GM23338 (cell line): ENCODE results near the gene PDIA5.

ENCODE experiments used
- CREB1 ChIP-seq: fragments of 250-450 bp; sonication (Bioruptor Pico); IDR thresholded peaks from 2 replicates; pipeline ENCODE4 v1.5.0; 2020; ENCODE audit warnings: low read depth, mild to moderate bottlenecking, moderate library complexity
- CTCF ChIP-seq, 2 experiments: fragments of 200-600 bp in 1 of 2; sonication (generic) in 1 of 2; conservative IDR thresholded peaks; 2 replicates each; pipeline versions ENCODE4 v1.5.1 to v1.6.1; 2016 to 2017; ENCODE audit warnings: antibody characterized with exemption in 2 of 2, low read depth in 2 of 2, mild to moderate bottlenecking in 2 of 2, moderate library complexity in 1 of 2
- EZH2 ChIP-seq: fragments of 200-600 bp; sonication (generic); IDR thresholded peaks from one replicate; pipeline ENCODE4 v1.8.0; 2017; ENCODE audit warnings: antibody characterized with exemption, mild to moderate bottlenecking, low read depth; ENCODE audit not compliant: unreplicated experiment
- EZH2phosphoT487 ChIP-seq: fragments of 200-600 bp; sonication (generic); IDR thresholded peaks from one replicate; pipeline ENCODE4 v1.8.1; 2018; ENCODE audit warnings: antibody characterized with exemption; ENCODE audit not compliant: unreplicated experiment
- JUNB ChIP-seq: IDR thresholded peaks from one replicate; pipeline ENCODE4 v1.6.1; 2016; ENCODE audit warnings: antibody characterized with exemption; ENCODE audit not compliant: unreplicated experiment
- POLR2AphosphoS5 ChIP-seq: IDR thresholded peaks from 2 replicates; pipeline ENCODE4 v1.6.1; 2016; ENCODE audit warnings: antibody characterized with exemption, low read depth
- ZNF114 ChIP-seq: fragments of 250-450 bp; sonication (Bioruptor Pico); IDR thresholded peaks from 2 replicates; pipeline ENCODE4 v1.5.0; 2020; ENCODE audit warnings: mild to moderate bottlenecking, moderate library complexity
- ZNF331 ChIP-seq: fragments of 250-450 bp; sonication (Bioruptor Pico); IDR thresholded peaks from 2 replicates; pipeline ENCODE4 v1.5.0; 2020; ENCODE audit warnings: low read depth, mild to moderate bottlenecking, moderate library complexity
- TF ChIP-seq, protein P1 (sequence below): IDR thresholded peaks from one replicate; pipeline ENCODE4 v1.6.1; 2018; ENCODE audit warnings: antibody characterized with exemption; ENCODE audit not compliant: unreplicated experiment
- TF ChIP-seq, protein P2 (sequence below): fragments of 250-450 bp; sonication (Bioruptor Pico); IDR thresholded peaks from 2 replicates; pipeline ENCODE4 v1.5.0; 2020; ENCODE audit warnings: mild to moderate bottlenecking, moderate library complexity

GRCh38 chr3:123150449-123151215 is 83.8 kb downstream of the PDIA5 start:
- TF ChIP-seq EZH2phosphoT487, result no peak
- TF ChIP-seq, protein P1, sequence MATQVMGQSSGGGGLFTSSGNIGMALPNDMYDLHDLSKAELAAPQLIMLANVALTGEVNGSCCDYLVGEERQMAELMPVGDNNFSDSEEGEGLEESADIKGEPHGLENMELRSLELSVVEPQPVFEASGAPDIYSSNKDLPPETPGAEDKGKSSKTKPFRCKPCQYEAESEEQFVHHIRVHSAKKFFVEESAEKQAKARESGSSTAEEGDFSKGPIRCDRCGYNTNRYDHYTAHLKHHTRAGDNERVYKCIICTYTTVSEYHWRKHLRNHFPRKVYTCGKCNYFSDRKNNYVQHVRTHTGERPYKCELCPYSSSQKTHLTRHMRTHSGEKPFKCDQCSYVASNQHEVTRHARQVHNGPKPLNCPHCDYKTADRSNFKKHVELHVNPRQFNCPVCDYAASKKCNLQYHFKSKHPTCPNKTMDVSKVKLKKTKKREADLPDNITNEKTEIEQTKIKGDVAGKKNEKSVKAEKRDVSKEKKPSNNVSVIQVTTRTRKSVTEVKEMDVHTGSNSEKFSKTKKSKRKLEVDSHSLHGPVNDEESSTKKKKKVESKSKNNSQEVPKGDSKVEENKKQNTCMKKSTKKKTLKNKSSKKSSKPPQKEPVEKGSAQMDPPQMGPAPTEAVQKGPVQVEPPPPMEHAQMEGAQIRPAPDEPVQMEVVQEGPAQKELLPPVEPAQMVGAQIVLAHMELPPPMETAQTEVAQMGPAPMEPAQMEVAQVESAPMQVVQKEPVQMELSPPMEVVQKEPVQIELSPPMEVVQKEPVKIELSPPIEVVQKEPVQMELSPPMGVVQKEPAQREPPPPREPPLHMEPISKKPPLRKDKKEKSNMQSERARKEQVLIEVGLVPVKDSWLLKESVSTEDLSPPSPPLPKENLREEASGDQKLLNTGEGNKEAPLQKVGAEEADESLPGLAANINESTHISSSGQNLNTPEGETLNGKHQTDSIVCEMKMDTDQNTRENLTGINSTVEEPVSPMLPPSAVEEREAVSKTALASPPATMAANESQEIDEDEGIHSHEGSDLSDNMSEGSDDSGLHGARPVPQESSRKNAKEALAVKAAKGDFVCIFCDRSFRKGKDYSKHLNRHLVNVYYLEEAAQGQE, result no peak
- TF ChIP-seq CTCF (conservative IDR thresholded peaks at IDR 0.05; ENCODE audit: low read depth in 2 of 2), result no peak
- no peak for TF ChIP-seq POLR2AphosphoS5
- no peak for TF ChIP-seq EZH2
- no peak for TF ChIP-seq ZNF114 (CRISPR knock-in tag)
- TF ChIP-seq, protein P2, sequence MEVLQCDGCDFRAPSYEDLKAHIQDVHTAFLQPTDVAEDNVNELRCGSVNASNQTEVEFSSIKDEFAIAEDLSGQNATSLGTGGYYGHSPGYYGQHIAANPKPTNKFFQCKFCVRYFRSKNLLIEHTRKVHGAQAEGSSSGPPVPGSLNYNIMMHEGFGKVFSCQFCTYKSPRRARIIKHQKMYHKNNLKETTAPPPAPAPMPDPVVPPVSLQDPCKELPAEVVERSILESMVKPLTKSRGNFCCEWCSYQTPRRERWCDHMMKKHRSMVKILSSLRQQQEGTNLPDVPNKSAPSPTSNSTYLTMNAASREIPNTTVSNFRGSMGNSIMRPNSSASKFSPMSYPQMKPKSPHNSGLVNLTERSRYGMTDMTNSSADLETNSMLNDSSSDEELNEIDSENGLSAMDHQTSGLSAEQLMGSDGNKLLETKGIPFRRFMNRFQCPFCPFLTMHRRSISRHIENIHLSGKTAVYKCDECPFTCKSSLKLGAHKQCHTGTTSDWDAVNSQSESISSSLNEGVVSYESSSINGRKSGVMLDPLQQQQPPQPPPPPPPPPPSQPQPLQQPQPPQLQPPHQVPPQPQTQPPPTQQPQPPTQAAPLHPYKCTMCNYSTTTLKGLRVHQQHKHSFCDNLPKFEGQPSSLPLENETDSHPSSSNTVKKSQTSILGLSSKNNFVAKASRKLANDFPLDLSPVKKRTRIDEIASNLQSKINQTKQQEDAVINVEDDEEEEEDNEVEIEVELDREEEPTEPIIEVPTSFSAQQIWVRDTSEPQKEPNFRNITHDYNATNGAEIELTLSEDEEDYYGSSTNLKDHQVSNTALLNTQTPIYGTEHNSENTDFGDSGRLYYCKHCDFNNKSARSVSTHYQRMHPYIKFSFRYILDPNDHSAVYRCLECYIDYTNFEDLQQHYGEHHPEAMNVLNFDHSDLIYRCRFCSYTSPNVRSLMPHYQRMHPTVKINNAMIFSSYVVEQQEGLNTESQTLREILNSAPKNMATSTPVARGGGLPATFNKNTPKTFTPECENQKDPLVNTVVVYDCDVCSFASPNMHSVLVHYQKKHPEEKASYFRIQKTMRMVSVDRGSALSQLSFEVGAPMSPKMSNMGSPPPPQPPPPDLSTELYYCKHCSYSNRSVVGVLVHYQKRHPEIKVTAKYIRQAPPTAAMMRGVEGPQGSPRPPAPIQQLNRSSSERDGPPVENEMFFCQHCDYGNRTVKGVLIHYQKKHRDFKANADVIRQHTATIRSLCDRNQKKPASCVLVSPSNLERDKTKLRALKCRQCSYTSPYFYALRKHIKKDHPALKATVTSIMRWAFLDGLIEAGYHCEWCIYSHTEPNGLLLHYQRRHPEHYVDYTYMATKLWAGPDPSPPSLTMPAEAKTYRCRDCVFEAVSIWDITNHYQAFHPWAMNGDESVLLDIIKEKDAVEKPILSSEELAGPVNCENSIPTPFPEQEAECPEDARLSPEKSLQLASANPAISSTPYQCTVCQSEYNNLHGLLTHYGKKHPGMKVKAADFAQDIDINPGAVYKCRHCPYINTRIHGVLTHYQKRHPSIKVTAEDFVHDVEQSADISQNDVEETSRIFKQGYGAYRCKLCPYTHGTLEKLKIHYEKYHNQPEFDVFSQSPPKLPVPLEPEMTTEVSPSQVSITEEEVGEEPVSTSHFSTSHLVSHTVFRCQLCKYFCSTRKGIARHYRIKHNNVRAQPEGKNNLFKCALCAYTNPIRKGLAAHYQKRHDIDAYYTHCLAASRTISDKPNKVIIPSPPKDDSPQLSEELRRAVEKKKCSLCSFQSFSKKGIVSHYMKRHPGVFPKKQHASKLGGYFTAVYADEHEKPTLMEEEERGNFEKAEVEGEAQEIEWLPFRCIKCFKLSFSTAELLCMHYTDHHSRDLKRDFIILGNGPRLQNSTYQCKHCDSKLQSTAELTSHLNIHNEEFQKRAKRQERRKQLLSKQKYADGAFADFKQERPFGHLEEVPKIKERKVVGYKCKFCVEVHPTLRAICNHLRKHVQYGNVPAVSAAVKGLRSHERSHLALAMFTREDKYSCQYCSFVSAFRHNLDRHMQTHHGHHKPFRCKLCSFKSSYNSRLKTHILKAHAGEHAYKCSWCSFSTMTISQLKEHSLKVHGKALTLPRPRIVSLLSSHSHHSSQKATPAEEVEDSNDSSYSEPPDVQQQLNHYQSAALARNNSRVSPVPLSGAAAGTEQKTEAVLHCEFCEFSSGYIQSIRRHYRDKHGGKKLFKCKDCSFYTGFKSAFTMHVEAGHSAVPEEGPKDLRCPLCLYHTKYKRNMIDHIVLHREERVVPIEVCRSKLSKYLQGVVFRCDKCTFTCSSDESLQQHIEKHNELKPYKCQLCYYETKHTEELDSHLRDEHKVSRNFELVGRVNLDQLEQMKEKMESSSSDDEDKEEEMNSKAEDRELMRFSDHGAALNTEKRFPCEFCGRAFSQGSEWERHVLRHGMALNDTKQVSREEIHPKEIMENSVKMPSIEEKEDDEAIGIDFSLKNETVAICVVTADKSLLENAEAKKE, result no peak
- TF ChIP-seq JUNB, result no peak
- no peak for TF ChIP-seq ZNF331 (CRISPR knock-in tag)
- TF ChIP-seq CREB1 (CRISPR knock-in tag), result no peak
